CD4-positive, alpha-beta T cell treated with Interleukin-17A for 1 hour (primary cell): ENCODE results near the gene TFG.
A peak's percentile ranks its signal among the peaks of the same experiment; 100 is the strongest.
"Not testable (repeated sequence)": the region's sequence is repeated elsewhere in the genome, so short reads cannot be mapped to it uniquely, and the experiment has no call there.

Experiments used
- DNase-seq: peaks from one replicate; pipeline ENCODE4 v3.0.0-alpha.2; 2020

TFG gene

DNA sequence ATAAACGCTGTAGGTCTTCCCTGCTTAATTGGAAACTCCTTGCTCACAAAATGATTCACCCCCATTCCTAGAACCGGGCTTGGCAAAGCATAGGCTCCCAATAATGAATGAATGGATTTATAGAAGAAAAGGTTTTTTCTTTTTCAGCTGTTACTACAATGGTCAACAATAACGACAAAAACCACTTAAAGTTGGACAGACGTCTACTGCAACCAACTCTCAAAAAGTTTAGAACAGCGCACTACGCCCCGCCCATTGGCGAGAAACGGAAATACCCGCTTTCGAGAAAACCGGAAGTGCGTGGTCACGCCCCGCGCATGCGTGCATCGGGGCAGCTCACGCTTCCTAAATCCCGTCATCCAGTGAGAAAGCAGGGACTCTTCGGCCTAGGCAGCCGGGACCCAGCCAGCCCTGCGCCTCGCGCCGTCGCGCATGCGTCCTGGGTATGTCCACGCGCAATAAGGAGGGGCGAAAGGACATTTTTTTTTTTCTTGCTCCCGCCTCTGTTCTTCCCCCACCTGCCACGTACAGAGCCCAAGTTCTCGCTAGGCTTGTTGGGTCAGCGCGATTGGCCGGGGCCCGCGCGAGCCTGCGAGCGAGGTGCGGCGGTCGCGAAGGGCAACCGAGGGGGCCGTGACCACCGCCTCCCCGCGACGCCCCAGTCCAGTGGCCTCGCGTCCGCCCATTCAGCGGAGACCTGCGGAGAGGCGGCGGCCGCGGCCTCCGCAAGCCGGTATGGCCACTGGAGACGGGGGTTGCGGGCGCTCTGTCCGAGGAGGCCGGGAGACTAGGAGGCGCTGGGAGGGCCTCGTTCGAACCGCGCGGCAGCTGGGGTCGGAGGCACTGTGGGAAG is at the start of gene TFG:
TFG (plus strand) TSS at position 506 of the 853 bp plus-strand sequence. CDS start 4,192 bp downstream, outside the sequence.
- peak; percentile 99 for DNase-seq

DNA sequence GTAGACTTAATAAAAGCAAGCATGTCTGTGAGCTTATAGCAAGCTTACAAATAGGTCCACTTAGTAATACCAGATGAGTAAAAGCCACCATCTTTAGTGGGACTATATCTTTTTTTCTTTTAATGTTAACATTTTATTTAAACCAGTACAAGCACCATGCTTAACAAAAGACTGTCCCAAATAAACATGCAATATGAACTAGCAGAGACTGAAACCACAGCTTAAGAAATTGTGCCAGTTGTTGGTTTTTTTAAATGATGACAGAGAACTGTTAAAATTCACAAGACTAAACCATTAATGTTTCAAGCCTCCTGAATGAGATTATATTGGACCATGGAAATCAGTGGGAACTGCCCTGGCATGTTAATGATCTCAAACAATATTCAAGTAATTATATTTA is 48.0 kb upstream of the TFG start:
- DNase-seq, result not testable (repeated sequence)

DNA sequence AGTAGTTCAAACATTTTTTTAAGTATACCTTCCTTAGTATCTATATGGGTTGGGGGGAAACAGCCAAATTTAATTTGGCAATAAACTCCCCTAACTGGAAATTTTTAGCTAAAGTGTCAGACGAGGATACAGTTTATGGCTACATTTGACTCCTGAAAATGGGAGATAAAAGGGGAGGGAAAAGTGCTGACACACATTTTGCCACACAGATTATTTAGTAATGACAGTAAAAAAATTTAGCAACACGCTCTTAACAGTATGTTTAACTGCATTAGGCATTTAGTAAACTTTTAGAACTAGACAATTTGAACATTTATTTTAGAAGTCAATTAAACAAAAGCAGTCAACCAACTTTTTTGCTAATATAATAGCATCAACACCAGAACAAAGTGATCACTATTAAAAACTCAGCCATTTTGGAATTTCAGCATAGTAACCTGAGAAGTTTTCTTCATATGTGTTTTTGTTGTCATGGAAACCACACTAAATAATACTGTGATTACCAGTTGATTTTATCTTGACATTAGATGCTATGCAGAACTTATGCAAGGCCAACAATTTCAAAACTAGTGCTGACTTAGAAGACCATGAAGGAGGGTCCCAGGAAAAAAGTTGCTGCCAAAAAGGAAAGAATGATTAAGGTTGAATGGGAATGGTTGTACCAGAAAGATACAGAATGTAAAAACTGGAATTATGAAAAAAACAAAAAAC is 47.0 kb upstream of the TFG start:
- DNase-seq, result peak; percentile 18

DNA sequence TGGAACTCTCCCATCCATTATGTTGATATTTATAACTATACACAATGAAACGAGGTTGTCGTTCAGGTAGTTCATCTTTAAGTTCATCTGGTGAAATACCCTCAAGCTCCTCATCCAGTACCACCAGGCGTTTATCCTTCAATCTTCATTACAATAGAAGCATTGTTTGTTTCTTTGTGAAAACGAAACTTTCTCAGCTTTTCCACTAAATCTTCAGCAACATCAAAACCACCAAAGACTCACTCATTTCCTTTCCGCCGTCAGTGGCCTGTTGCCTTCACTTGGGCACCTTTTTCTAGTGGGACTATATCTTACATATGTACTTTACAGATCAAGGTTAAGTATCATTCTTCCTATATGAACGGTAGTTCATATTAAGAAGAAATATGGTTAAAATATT is 44.1 kb upstream of the TFG start:
- peak; percentile 33 for DNase-seq

DNA sequence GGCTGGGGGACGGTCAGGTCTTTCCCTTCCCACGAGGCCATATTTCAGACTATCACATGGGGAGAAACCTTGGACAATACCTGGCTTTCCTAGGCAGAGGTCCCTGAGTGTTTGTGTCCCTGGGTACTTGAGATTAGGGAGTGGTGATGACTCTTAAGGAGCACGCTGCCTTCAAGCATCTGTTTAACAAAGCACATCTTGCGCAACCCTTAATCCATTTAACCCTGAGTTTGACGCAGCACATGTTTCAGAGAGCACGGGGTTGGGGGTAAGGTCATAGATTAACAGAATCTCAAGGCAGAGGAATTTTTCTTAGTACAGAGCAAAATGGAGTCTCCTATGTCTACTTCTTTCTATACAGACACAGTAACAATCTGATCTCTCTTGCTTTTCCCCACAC is 42.6 kb upstream of the TFG start:
- not testable (repeated sequence) for DNase-seq

DNA sequence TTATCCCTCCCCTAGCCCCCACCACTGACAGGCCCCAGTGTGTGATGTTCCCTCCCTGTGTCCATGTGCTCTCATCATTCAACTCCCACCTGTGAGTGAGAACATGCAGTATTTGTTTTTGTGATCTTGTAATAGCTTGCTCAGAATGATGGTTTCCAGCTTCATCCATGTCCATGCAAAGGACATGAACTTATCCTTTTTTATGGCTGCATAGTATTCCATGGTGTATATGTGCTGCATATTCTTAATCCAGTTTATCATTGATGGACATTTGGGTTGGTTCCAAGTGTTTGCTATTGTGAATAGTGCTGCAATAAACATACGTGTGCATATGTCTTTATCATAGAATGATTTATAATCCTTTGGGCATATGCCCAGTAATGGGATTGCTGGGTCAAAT is 42.0 kb upstream of the TFG start:
- DNase-seq, result not testable (repeated sequence)

DNA sequence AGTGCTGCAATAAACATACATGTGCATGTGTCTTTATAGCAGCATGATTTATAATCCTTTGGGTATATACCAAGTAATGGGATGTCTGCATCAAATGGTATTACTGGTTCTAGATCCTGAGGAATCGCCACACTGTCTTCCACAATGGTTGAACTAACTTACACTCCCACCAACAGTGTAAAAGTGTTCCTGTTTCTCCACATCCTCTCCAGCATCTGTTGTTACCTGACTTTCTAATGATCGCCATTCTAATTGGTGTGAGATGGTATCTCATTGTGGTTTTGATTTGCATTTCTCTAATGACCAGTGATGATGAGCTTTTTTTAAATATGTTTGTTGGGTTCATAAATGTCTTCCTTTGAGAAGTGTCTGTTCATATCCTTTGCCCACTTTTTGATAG is 38.3 kb upstream of the TFG start:
- not testable (repeated sequence) for DNase-seq

DNA sequence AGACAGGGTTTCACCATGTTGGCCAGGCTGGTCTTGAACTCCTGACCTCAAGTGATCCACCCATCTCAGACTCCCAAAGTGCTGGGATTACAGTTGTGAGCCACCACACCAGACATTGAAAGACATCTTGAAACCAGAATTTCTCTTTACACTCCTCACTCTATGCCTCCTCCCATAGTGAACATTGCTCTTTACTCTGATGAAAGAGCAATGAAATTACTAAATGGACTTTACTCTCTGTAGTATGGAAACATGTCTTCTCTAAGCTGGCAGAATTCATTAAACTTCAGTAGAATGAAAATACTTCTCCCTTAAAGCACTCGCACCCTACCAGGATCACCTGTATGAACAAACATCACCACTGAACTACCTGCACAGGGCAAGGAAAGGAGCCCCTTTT is 27.8 kb upstream of the TFG start:
- DNase-seq, result no peak

DNA sequence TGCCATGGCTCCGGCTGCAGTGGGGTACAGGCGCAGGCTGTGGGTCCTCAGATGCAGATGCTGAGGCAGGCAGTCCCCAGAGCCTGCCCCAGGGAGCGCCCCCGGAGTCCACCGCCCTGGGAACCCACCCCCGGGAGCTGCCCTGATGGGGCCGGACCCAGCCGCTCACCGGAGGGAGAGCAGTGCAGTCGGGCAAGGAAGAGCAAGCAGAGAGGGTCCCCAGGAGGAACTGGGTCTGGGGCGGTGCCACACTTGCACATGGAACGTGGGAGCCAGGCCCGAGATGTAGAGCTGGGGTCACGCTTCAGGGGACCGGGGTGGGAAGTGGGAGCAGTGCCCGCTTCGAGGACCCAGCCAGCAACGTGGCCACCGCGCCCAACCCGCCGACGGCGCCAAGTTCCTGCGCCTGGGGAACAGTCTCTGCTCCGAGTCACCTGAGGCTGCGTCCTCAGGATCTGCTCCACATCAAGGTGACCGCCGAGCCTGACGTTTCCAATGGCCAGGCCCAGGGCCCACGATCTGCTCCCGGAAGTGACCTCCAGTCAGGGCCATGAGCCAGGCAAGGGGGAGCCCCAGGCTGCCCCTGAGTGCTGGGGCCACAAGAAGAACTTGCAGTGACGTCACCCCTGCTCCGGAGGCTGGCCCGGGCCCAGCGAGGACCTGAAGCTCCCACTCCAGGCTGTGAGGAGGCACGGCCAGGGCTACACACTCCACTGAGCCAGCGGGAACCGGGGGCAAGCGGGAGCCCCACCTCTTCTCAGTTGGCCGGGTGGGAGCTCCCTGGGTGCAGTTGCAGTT is 27.0 kb upstream of the TFG start:
- DNase-seq, result no peak

DNA sequence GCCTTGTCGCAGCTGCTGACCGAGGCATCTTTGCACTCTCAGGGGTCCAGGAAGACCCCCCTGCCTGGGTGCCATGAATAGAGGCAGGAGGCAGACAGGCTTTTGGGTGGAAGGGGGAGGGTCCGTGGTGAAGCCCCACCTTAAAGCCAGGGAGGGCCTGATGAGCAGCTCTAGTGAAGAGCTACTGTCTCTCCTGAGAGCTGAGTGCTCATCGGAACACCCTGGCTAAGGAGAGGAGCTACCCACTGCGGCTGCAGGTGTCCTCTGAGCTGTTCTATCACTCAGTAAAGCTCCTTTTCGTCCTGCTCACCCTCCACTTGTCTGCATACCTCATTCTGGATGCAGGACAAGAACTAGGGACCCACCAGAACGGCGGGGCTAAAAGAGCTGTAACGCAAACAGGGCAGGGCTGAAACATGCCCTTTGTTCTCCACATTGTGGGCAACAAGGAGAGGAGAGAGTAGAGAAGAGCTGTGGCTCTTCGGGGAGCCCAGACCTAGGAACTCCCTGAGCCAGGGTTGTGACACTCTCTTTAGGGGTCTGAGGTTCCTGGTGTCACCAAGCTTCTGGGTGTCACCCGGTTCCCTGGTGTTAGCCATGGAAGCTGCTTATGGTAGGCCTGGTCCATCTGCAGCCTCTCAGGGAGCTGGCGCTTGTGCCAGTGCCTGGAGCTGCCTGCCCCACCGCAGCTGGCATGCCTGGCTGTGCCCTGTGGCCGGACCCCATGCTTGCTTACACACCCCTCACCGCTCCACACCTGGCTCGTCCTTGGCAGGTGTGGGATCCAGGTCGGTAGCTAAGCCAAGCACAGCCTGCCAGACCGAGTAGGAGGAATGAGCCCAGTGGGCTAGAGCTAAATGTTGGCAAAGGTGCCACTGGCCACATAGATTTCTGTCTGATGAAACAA is 26.2 kb upstream of the TFG start:
- DNase-seq, result no peak

DNA sequence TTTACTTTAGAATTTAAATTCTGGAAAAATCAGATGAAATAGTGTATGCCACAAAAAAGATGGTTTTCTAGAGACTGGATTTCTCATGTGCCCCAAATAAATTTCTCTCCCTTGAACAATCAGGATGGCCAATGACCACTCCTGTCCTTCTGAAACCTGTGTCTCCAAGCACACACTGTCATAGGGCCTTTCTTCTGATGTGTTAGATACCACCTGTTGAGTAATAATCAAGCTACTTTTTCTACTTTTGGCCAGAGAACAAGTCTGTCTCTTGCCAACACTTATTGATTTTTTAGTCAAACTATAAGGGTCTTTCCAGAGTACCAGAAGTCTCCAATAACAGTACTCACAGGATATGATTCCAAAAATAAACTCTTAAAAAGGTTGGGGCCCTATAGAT is 16.1 kb upstream of the TFG start:
- no peak for DNase-seq

DNA sequence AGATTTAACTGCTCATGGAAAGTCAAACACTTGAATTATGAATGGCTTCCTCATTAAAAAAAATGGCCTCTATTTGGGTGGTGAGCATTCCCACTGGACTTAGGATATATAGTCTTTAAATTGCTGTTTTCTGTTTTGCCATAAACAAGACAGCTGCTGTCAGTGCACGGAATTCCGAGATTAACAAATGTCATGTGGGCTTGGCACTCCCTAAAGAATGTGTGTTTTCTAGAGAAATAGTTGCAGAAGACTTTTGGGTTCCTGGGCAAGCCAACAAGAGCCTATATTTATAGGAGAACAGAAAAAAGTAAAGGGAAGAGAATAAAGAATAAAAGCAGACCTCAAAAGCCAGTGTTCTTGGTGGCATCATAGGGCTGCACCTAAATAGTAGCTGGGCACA is 13.6 kb upstream of the TFG start:
- DNase-seq, result no peak

DNA sequence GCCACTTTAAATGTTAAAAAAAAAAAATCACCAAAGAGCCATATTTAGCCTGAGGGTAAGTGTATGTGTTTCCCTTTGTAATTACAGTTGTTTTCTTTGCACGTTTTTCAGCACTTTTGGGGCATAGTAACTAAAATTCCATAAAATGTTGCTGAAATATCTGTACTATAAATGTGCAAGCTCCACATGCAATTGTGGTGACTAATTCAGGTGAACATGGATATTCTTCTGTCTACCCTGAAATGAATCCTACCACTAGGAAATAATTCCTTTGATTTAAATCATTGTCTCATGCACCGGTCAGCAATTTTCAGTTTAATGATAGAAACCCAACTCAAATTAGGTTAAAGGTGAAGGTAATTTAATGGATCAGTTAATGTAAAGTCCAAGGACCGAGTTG is 13.1 kb upstream of the TFG start:
- no peak for DNase-seq

DNA sequence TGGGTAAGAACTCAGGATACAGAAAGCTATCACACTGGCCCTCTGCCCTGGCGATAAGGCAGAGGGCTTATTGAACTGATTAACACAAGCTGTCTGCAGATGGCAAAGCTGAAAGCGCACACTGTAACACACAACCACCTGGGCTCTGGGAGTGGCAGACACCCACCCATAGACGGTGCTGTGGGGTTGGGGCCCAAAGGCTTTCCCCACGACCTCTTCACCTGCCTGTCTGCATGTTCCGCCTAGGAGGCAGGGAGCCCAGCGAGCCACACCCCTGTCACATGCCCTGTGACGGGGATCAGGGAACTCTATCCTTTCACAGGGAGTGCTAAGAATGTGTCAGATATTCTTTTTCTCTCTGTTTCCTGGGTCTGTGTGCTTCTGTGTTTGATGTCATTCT is 12.1 kb upstream of the TFG start:
- DNase-seq, result no peak

DNA sequence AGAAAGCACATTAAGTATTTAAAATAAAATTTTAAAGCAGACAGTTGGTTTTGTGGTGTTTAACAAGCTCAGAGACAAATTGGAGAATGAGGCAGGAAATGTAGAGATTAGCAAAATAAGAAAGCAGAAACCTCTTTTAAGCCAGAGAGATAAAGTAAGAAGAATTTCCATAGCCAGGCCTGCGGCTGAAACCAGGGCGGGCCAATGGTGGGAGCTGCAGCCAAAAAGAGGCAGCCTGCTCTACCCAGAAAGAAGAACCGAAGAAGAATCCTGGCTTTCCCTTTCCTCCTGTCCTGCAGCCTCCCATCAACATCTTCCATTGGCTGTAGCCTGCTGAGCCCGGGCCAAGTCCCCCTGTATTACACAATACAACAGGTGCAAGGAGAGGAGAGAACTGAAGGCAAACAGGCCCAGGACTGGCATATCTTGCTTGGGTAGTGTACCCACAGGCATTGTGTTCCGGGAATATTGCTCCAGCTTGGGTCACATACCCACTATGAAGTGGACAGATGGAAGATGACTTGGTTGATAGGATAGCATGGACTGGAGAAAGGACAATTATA is 11.5 kb upstream of the TFG start:
- DNase-seq, result no peak

DNA sequence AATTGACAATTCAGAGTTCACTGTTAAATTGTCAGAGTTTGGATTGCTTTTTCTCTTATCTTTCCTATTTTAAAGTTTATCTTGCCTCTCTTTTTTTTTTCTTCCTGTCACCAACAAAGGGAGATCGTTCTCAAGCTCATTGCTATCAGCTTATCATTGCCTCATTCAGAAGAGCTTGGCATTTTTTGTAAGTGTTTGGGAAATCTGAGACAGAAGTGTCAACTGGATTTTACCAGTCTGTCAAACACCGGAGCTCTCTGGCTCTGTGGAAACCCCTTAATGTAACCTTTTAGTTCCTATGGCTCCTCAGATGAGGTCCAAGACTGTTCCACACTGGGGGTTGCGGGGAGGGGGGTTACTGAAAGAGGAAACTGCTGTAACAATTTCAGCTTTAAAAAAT is 10.6 kb upstream of the TFG start:
- no peak for DNase-seq

DNA sequence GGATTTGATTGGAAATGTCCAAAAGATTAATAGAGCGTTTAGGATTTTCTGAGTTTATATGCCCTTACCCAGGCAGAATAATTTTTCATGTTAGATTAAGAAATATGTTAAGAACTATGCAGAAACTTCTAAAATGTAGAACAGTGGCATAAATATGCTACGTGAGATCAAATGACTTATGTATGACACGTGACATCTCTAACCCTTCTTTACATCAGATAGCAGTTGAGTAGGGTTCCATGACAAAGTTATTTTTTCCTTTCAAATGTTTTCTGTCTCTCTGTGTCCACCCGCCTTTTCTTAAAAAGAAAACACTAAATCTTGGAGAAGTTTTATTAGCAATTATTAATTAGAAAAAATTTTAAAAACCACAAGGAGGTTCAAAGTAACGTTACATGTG is 8.6 kb upstream of the TFG start:
- no peak for DNase-seq

DNA sequence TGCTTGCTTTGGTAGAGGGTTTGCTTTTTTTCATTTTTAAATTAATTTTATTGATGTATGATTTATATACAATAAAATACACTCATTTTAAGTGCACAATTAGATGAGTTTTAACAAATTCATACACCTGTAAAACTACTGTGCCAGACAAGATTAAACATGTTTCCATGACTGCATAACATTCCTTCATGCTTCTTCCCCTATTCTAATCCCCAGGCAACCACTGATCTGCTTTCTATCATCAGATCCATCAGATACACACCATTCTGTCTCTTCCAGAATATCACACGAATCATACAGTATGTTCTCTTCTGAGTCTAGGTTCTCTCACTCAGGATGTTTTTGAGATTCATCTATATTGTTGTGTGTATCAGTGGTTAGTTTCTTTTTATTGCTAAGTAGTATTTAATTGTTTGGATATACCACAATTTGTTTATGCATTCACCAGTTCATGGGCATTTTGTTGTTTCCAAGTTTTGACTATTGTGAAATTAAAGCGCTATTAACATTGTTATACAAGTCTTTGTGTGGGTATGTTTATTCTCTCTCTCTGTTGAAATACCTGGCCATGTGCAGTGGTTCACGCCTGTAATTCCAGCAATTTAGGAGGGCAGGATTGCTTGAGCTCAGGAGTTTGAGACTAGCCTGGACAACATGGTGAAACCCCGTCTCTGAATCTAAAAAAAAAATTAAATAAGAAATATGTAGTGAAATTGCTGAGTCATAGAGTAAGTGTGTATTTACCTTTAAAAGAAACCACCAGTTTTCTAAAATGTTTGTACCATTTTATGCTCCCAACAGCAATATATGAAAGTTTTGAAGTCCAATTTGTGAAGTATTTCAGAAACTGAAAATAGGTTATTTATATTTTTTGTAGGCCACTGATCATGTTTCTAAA is 7.0 kb upstream of the TFG start:
- no peak for DNase-seq

DNA sequence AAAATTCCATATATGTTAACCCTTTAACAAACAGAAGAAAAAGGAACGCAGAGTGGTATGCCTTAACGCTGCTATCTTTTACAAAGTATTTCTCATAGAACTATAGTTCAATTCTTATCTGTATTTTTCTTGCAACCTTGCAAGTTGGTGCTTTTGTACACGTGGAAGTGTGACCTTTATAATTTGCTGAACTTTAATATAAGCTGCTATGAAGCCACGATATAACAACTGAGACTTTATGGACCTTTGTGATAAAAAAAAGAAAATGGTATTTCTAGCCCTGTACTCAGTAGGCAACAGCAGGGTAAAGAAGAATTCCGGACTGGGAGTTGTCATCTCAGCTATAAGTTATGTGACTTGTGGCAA is 6.3 kb upstream of the TFG start:
- DNase-seq, result no peak

DNA sequence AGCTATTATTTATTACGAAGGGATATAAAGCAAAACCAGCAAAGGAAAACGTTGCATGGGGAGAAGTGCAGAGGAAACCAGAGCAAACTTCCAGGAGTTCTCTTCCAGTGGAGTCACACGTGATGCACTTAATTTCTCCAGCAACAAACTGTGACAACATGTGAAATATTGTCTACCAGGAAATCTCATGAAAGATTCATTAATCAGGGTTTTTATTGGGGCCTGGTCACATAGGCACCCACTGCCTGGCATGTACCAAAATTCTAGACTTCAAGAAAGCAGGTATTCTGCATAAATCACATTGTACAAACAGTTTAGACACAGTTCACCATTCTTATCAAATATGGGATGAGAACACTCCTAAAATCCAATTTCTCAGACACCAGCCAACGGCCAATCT is 5.4 kb upstream of the TFG start:
- DNase-seq, result no peak

DNA sequence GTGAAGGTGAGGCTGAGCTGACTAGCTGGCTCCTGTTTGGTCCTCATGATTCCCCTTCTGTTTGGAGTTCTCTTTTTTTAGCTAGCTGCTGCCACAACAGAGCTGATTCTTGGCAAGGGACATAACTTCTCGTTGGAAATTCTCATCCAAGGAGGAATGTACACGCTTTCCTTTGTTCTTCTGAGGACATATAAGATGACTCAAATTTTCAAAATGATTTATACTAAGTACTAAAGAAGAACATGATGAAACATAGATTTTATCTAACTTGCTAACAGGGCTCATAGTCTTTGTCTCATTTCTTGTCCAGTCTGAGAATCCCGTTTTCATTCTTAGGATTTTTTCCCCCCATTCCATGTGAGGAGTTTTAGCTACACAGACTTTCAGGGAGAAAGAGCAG is 2.9 kb upstream of the TFG start:
- no peak for DNase-seq
